Measurements from ENCODE around the gene RNF43. TPM values are rescaled to one million over a fixed set of nuclear protein-coding genes. Genes with fewer than 3 reads are reported as not detected.

Gene RNF43
- total and polyA plus RNA-seq, 4 donors: 4.1 to 8.4 (median 5.1) TPM

- no peak for TF ChIP-seq REST (IDR thresholded peaks at IDR 0.05)
- no peak for TF ChIP-seq FOXA1 (IDR thresholded peaks at IDR 0.05)
- TF ChIP-seq EGR1 (IDR thresholded peaks at IDR 0.05; ENCODE audit: low read depth in 2 of 2): no peak
- TF ChIP-seq HNF4G (IDR thresholded peaks at IDR 0.05): no peak
- no peak for TF ChIP-seq YY1 (IDR thresholded peaks at IDR 0.05)
- no peak for TF ChIP-seq TAF1 (conservative IDR thresholded peaks at IDR 0.05)
- TF ChIP-seq HNF4A (conservative IDR thresholded peaks at IDR 0.05): no peak
- no peak for TF ChIP-seq RXRA (IDR thresholded peaks at IDR 0.05)
- TF ChIP-seq MAX (IDR thresholded peaks at IDR 0.05): no peak
- TF ChIP-seq JUND (IDR thresholded peaks at IDR 0.05): no peak
- TF ChIP-seq FOXA2 (IDR thresholded peaks at IDR 0.05): no peak
- no peak for TF ChIP-seq RAD21 (IDR thresholded peaks at IDR 0.05)
These were observed 10.5 kb upstream of the RNF43 start (continued) for GRCh38 chr17:58427807-58428206.

GRCh38 chr17:58421711-58422110 lies 4.4 kb upstream of the RNF43 start:
- H3K4me1 ChIP-seq (ENCODE audit: control insufficient read depth in 4 of 4, insufficient read depth in 4 of 4, low read length in 3 of 4): peaks cover 0 to 5% (median 4%) of the 10 kb centered on the region in 4 donors
- no peaks in the 10 kb centered on the region for H3K27me3 ChIP-seq (ENCODE audit: control insufficient read depth in 4 of 4, insufficient read depth in 4 of 4, low read length in 3 of 4)
- H3K9me3 ChIP-seq (ENCODE audit: control insufficient read depth in 4 of 4, low read length in 3 of 4): no peaks in the 10 kb centered on the region
- no peak overlapping the region for H3K27ac ChIP-seq (ENCODE audit: low read depth in 1 of 2, low read length in 2 of 2)
- no peak overlapping the region for H3K4me3 ChIP-seq (ENCODE audit: low read depth in 1 of 3, low read length in 3 of 3)
- TF ChIP-seq NR2F2 (IDR thresholded peaks at IDR 0.05) (no peak), REST (IDR thresholded peaks at IDR 0.05) (no peak), CTCF (IDR thresholded peaks at IDR 0.05; ENCODE audit: low read depth, low read length, missing input control) (no peak), EGR1 (IDR thresholded peaks at IDR 0.05; ENCODE audit: low read depth in 2 of 2) (no peak), FOXA2 (IDR thresholded peaks at IDR 0.05) (no peak), HNF4G (IDR thresholded peaks at IDR 0.05) (no peak), GABPA (IDR thresholded peaks at IDR 0.05 in 1 of 2, conservative IDR thresholded peaks at IDR 0.05 in 1 of 2) (no peak), RAD21 (IDR thresholded peaks at IDR 0.05) (no peak), ATF3 (IDR thresholded peaks at IDR 0.05) (no peak), JUND (IDR thresholded peaks at IDR 0.05) (no peak), YY1 (IDR thresholded peaks at IDR 0.05) (no peak), RXRA (IDR thresholded peaks at IDR 0.05) (no peak), HNF4A (conservative IDR thresholded peaks at IDR 0.05) (no peak)
- WGBS: 79% methylated on average over 1 of the region's 1 CpG
- no peak for DNase-seq (ENCODE audit: low spot score)
- H3K36me3 ChIP-seq (ENCODE audit: control insufficient read depth in 4 of 4, insufficient read depth in 3 of 4, low read depth in 1 of 4, low read length in 3 of 4): no peaks in the 10 kb centered on the region
- no peak overlapping the region for H3K9ac ChIP-seq (ENCODE audit: low read depth in 1 of 2, low read length in 2 of 2)
